ENCODE data around the gene SEPTIN14.
"Not testable (repeated sequence)": the region's sequence is repeated elsewhere in the genome, so short reads cannot be mapped to it uniquely, and the experiment has no call there.

DNA sequence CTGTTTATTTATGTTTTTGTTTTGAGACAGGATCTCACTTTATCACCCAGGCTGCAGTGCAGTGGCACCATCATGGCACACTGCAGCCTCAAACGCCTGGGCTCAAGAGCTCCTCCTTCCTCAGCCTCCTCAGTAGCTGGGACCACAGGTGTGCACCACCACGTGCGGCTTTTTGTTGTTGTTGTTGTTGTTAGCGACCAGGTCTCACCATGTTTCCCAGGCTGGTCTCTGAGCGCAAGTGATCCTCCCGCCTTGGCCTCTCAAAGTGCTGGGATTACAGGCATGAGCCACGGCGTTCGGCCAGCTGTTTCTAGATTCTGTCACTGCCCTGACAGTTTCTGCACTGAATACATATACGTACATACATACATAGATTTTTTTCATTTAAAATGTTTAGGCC lies 25.8 kb upstream of the SEPTIN14 start:
- TF ChIP-seq, protein P1, sequence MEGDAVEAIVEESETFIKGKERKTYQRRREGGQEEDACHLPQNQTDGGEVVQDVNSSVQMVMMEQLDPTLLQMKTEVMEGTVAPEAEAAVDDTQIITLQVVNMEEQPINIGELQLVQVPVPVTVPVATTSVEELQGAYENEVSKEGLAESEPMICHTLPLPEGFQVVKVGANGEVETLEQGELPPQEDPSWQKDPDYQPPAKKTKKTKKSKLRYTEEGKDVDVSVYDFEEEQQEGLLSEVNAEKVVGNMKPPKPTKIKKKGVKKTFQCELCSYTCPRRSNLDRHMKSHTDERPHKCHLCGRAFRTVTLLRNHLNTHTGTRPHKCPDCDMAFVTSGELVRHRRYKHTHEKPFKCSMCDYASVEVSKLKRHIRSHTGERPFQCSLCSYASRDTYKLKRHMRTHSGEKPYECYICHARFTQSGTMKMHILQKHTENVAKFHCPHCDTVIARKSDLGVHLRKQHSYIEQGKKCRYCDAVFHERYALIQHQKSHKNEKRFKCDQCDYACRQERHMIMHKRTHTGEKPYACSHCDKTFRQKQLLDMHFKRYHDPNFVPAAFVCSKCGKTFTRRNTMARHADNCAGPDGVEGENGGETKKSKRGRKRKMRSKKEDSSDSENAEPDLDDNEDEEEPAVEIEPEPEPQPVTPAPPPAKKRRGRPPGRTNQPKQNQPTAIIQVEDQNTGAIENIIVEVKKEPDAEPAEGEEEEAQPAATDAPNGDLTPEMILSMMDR (conservative IDR thresholded peaks at IDR 0.05; ENCODE audit: low read depth, low read length): not testable (repeated sequence)
- not testable (repeated sequence) for TF ChIP-seq EZH2 (IDR thresholded peaks at IDR 0.05; ENCODE audit: borderline replicate concordance, low read depth, low read length, poor library complexity, severe bottlenecking)
